SK-N-SH (cell line): ENCODE results near the gene GATAD2A. TPM values are rescaled to one million over a fixed set of nuclear protein-coding genes. Genes with fewer than 3 reads are reported as not detected.

Experiments used
- CTCF ChIA-PET: fragments of 300-600, 350-600 bp; formaldehyde crosslinking; extraction: SDS; loops from one replicate; lab custom pipeline; 2021; lab: Yijun Ruan, JAX
- POLR2A ChIA-PET: fragments of 350-600 bp; sonication (Branson Sonifier 250); formaldehyde crosslinking; extraction: SDS; loops from one replicate; lab custom pipeline; 2020; ENCODE audit warnings: antibody characterized with exemption, inconsistent platforms; lab: Yijun Ruan, JAX
- DNase-seq: peaks from one replicate; pipeline ENCODE4 v3.0.0; 2012
- H2AFZ ChIP-seq: fragments of 200-600 bp; sonication (generic); 2 replicates; pipeline ENCODE4 v1.8.1; 2016; ENCODE audit warnings: antibody characterized with exemption, mild to moderate bottlenecking, low read depth
- H3F3A ChIP-seq: fragments of 200-600 bp; sonication (generic); replicated peaks from 2 replicates; pipeline ENCODE3; 2016; ENCODE audit warnings: antibody characterized with exemption, mild to moderate bottlenecking; ENCODE audit not compliant: insufficient read depth
- H3K27ac ChIP-seq, 2 experiments: fragments of 200-500 bp in 1 of 2; fragments of 200-600 bp in 1 of 2; sonication (Bioruptor generic) in 1 of 2; sonication (generic), shearing (Covaris generic) in 1 of 2; 2 replicates each; pipeline versions ENCODE4 v1.5.1 to v1.6.1; 2014 to 2016; ENCODE audit warnings: low read depth in 2 of 2, inconsistent platforms in 1 of 2, low read length in 1 of 2, mild to moderate bottlenecking in 1 of 2, mixed read lengths in 1 of 2
- H3K27me3 ChIP-seq: fragments of 200-600 bp; sonication (generic), shearing (Covaris generic); 2 replicates; pipeline ENCODE4 v1.6.1; 2016; ENCODE audit warnings: mixed run types; ENCODE audit not compliant: insufficient read depth
- H3K36me3 ChIP-seq, 2 experiments: fragments of 200-500 bp in 1 of 2; fragments of 200-600 bp in 1 of 2; sonication (Bioruptor generic) in 1 of 2; sonication (generic) in 1 of 2; replicated peaks in 1 of 2; 2 replicates each; pipeline versions ENCODE3 to v1.5.1; 2014 to 2016; ENCODE audit warnings: low read length in 1 of 2, mild to moderate bottlenecking in 1 of 2; ENCODE audit not compliant: insufficient read depth in 2 of 2, control insufficient read depth in 1 of 2
- H3K4me1 ChIP-seq, 2 experiments: fragments of 200-500 bp in 1 of 2; fragments of 200-600 bp in 1 of 2; sonication (Bioruptor generic) in 1 of 2; sonication (generic), shearing (Covaris generic) in 1 of 2; 2 replicates each; pipeline versions ENCODE4 v1.5.1 to v1.6.1; 2014 to 2016; ENCODE audit warnings: low read depth in 1 of 2, low read length in 1 of 2, mixed run types in 1 of 2; ENCODE audit not compliant: insufficient read depth in 2 of 2, control insufficient read depth in 1 of 2
- H3K4me2 ChIP-seq: fragments of 200-600 bp; sonication (generic), shearing (Covaris generic); 2 replicates; pipeline ENCODE4 v1.6.1; 2017; ENCODE audit warnings: mixed run types
- H3K4me3 ChIP-seq, 2 experiments: fragments of 200-500 bp in 1 of 2; fragments of 200-600 bp in 1 of 2; sonication (Bioruptor generic) in 1 of 2; sonication (generic), shearing (Covaris generic) in 1 of 2; 2 replicates each; pipeline versions ENCODE4 v1.5.1 to v1.8.1; 2014 to 2016; ENCODE audit warnings: low read depth in 2 of 2, inconsistent platforms in 1 of 2, low read length in 1 of 2, mild to moderate bottlenecking in 1 of 2, mixed read lengths in 1 of 2, moderate library complexity in 1 of 2
- H3K79me2 ChIP-seq: fragments of 200-600 bp; sonication (generic); 2 replicates; pipeline ENCODE4 v1.8.1; 2017; ENCODE audit warnings: mild to moderate bottlenecking; ENCODE audit not compliant: insufficient read depth
- H3K9ac ChIP-seq: fragments of 200-600 bp; sonication (generic); 2 replicates; pipeline ENCODE4 v1.6.1; 2017; ENCODE audit warnings: mixed run types
- H3K9me2 ChIP-seq: fragments of 200-600 bp; sonication (generic); 2 replicates; pipeline ENCODE4 v1.6.1; 2017; ENCODE audit warnings: mixed run types
- H3K9me3 ChIP-seq: fragments of 200-600 bp; sonication (generic); 2 replicates; pipeline ENCODE4 v1.6.1; 2017; ENCODE audit warnings: mixed run types, mild to moderate bottlenecking, moderate library complexity
- H4K20me1 ChIP-seq: fragments of 200-600 bp; sonication (generic); 2 replicates; pipeline ENCODE4 v1.6.1; 2017; ENCODE audit warnings: mild to moderate bottlenecking, mixed run types; ENCODE audit not compliant: insufficient read depth
- FOXJ3 ChIP-seq: sonication (generic); formaldehyde crosslinking; IDR thresholded peaks from 2 replicates; pipeline ENCODE4 v1.5.1; 2020; ENCODE audit warnings: mild to moderate bottlenecking, missing genetic modification reagents
- FOXM1 ChIP-seq: IDR thresholded peaks from 2 replicates; pipeline ENCODE4 v1.4.0; 2012; ENCODE audit warnings: low read depth, mild to moderate bottlenecking
- MXI1 ChIP-seq: IDR thresholded peaks from 2 replicates; pipeline ENCODE4 v1.6.1; 2012; ENCODE audit warnings: mild to moderate bottlenecking, low read depth, low read length, improper control_type of control experiment
- RAD21 ChIP-seq: IDR thresholded peaks from 2 replicates; pipeline ENCODE4 v1.6.1; 2012; ENCODE audit warnings: mild to moderate bottlenecking, low read length
- RCOR1 ChIP-seq: fragments of 150-350 bp; IDR thresholded peaks from 2 replicates; pipeline ENCODE4 v1.6.1; 2017; ENCODE audit warnings: antibody characterized with exemption, low read length
- RFX5 ChIP-seq: IDR thresholded peaks from 2 replicates; pipeline ENCODE4 v1.6.1; 2012; ENCODE audit warnings: mild to moderate bottlenecking, improper control_type of control experiment, low read length
- SIN3A ChIP-seq: IDR thresholded peaks from 2 replicates; pipeline ENCODE4 v1.6.1; 2012; ENCODE audit warnings: low read depth, mild to moderate bottlenecking, low read length, moderate library complexity, borderline replicate concordance
- SMC3 ChIP-seq: IDR thresholded peaks from 2 replicates; pipeline ENCODE4 v1.6.1; 2012; ENCODE audit warnings: low read depth, low read length, improper control_type of control experiment
- TAF1 ChIP-seq: IDR thresholded peaks from 2 replicates; pipeline ENCODE4 v1.6.1; 2012; ENCODE audit warnings: low read depth, mild to moderate bottlenecking, low read length, moderate library complexity, borderline replicate concordance
- WGBS: methylation state at CpG from one replicate; pipeline ENCODE4 v1.1.6; 2017; ENCODE audit warnings: low lambda C conversion rate; 5-methylcytosine and 5-hydroxymethylcytosine counted together
- polyA plus RNA-seq, 3 experiments: library from polyadenylated mRNA; depleted of rRNA; stranded (reverse); fragments of >200 nt; gene quantifications; 2 replicates each; pipeline ENCODE4 v1.2.3, GENCODE V29; 2012
- TF ChIP-seq, protein P1 (sequence below): IDR thresholded peaks from 2 replicates; pipeline ENCODE4 v1.6.1; 2012; ENCODE audit warnings: mild to moderate bottlenecking, low read depth, low read length, moderate library complexity
- TF ChIP-seq, protein P2 (sequence below): IDR thresholded peaks from 2 replicates; pipeline ENCODE4 v1.4.0; 2012; ENCODE audit warnings: low read depth, borderline replicate concordance

GATAD2A gene
- polyA plus RNA-seq, 1 of the 3 experiments (the other 2 are of a cell fraction): 36.6 TPM

DNA sequence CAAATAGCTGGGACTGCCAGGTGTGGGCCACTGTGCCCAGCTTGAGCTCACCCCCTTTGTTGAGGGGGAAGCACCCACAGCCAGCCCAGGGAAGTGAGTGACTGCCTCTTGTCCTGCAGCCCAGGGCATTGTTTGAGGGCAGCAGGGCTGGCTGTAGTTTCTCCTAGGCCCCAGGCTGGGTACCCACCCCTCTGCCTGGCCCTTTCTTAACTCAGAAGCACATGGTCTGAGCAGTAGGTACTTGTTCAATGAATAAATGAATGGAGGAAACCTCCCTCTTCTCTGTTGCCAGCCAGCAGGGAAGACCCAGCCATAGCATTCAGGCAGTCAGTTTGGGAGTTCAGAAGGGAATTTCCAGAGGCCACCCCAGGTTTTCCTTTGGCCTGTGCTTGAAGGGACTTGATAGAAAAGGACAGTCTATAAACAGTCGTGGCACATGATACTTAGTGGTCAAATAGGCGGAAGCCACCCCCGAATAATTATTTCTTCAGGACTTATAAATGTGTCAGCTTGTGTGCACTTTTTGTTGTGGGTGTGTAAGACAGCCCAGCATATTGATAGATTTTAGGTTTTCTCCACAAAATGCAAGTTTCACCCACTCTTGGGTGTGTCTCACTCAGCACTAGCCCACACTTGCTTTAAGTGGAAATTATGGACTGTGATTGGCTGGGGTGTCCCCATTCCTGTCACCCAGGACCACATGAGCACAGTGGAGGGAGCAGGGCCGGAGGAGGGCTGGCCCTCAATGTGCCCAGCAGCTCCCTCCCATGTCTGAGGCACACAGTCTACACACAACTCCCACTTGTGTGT is 33.1 kb downstream of the GATAD2A start:
- no peaks in the 10 kb centered on the region for H3K27me3 ChIP-seq
- no peaks in the 10 kb centered on the region for H3K9me2 ChIP-seq
- no peak overlapping the region for H3K4me3 ChIP-seq
- H4K20me1 ChIP-seq: peaks cover 79% of the 10 kb centered on the region
- H3K79me2 ChIP-seq: peaks cover 95% of the 10 kb centered on the region
- no peak overlapping the region for H3K27ac ChIP-seq
- no peak overlapping the region for H2AFZ ChIP-seq
- H3F3A ChIP-seq: peaks cover 9% of the 10 kb centered on the region
- peaks cover 0 to 2% of the 10 kb centered on the region in 2 experiments; a peak in 1 of 4 replicates for H3K4me1 ChIP-seq
- POLR2A ChIA-PET: no interaction called here
- H3K9me3 ChIP-seq: no peaks in the 10 kb centered on the region
- H3K9ac ChIP-seq: no peak overlapping the region
- CTCF ChIA-PET: no interaction called here
- WGBS: 98% methylated on average over 4 of the region's 4 CpGs
- DNase-seq: no peak
- no peak overlapping the region for H3K4me2 ChIP-seq
- H3K36me3 ChIP-seq: no peaks in the 10 kb centered on the region
- TF ChIP-seq RFX5 (no peak), FOXM1 (no peak)
- TF ChIP-seq, protein P1, sequence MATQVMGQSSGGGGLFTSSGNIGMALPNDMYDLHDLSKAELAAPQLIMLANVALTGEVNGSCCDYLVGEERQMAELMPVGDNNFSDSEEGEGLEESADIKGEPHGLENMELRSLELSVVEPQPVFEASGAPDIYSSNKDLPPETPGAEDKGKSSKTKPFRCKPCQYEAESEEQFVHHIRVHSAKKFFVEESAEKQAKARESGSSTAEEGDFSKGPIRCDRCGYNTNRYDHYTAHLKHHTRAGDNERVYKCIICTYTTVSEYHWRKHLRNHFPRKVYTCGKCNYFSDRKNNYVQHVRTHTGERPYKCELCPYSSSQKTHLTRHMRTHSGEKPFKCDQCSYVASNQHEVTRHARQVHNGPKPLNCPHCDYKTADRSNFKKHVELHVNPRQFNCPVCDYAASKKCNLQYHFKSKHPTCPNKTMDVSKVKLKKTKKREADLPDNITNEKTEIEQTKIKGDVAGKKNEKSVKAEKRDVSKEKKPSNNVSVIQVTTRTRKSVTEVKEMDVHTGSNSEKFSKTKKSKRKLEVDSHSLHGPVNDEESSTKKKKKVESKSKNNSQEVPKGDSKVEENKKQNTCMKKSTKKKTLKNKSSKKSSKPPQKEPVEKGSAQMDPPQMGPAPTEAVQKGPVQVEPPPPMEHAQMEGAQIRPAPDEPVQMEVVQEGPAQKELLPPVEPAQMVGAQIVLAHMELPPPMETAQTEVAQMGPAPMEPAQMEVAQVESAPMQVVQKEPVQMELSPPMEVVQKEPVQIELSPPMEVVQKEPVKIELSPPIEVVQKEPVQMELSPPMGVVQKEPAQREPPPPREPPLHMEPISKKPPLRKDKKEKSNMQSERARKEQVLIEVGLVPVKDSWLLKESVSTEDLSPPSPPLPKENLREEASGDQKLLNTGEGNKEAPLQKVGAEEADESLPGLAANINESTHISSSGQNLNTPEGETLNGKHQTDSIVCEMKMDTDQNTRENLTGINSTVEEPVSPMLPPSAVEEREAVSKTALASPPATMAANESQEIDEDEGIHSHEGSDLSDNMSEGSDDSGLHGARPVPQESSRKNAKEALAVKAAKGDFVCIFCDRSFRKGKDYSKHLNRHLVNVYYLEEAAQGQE: no peak
- TF ChIP-seq, all 33 proteins: peak for 0

DNA sequence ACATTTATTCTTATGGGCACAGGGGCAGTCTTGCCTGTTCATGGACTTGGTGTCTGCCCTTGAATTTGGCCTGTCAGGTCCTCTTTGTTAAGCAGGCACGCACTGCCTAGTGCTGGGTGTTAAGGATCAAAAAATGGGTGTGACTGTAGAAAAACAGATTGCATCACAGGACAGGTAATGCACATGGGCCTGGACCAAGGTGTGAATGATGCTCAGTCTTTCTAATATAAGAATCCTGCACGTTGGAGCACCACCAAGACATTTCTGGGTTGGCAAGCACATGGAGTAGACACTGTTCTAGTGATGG is 33.7 kb downstream of the GATAD2A start:
- DNase-seq: no peak
- CTCF ChIA-PET: no interaction called here
- H3K4me3 ChIP-seq: no peak overlapping the region
- no peaks in the 10 kb centered on the region for H3K9me2 ChIP-seq
- H3K27ac ChIP-seq: no peak overlapping the region
- H2AFZ ChIP-seq: no peak overlapping the region
- no peaks in the 10 kb centered on the region for H3K9me3 ChIP-seq
- H3K36me3 ChIP-seq: no peaks in the 10 kb centered on the region
- POLR2A ChIA-PET: no interaction called here
- H3F3A ChIP-seq: peaks cover 13% of the 10 kb centered on the region
- TF ChIP-seq RCOR1 (no peak), TAF1 (no peak), SMC3 (no peak), SIN3A (no peak), FOXJ3 (CRISPR knock-in tag) (no peak), RAD21 (no peak), MXI1 (no peak)
- TF ChIP-seq, protein P2, sequence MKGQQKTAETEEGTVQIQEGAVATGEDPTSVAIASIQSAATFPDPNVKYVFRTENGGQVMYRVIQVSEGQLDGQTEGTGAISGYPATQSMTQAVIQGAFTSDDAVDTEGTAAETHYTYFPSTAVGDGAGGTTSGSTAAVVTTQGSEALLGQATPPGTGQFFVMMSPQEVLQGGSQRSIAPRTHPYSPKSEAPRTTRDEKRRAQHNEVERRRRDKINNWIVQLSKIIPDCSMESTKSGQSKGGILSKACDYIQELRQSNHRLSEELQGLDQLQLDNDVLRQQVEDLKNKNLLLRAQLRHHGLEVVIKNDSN: no peak
- TF ChIP-seq, protein P1: no peak
- TF ChIP-seq, all 33 proteins: peak for 0
- Histone ChIP-seq H3K9ac (no peak overlapping the region), H3K79me2 (peaks cover 95% of the 10 kb centered on the region), H3K4me1 (peaks cover 0 to 2% of the 10 kb centered on the region in 2 experiments; a peak in 1 of 4 replicates), H3K27me3 (no peaks in the 10 kb centered on the region), H4K20me1 (peaks cover 76% of the 10 kb centered on the region), H3K4me2 (no peak overlapping the region)
- 100% methylated on average over 2 of the region's 2 CpGs for WGBS
